GM12878 (cell line): Measurements from ENCODE around the gene UGT1A6. TPM values are rescaled to one million over a fixed set of nuclear protein-coding genes. Genes with fewer than 3 reads are reported as not detected.

ENCODE experiments used
- ATAC-seq: fragments of 200-7000 bp; cut with Tn5 transposase; 3 replicates; pipeline ENCODE4 v1.9.1; 2020; ENCODE audit warnings: mild to moderate bottlenecking, moderate library complexity
- BruUV-seq: library from RNA; stranded (reverse); fragments of 400-500 nt; replicated peaks from 2 replicates; lab custom pipeline; 2021; lab: Mats Ljungman, UMichigan
- CTCF ChIA-PET: fragments of 300-600 bp; sonication (Branson Sonifier 250); formaldehyde crosslinking; extraction: SDS; loops from one replicate; lab custom pipeline; 2021; ENCODE audit warnings: inconsistent platforms; lab: Yijun Ruan, JAX
- POLR2A ChIA-PET: fragments of 350-600 bp; formaldehyde crosslinking; extraction: SDS; loops from one replicate; lab custom pipeline; 2021; ENCODE audit warnings: inconsistent platforms; lab: Charles Lee
- RAD21 ChIA-PET: fragments of 300-600 bp; sonication (Branson Sonifier 250); formaldehyde crosslinking; loops from one replicate; lab custom pipeline; 2023; ENCODE audit warnings: antibody characterized with exemption; ENCODE audit not compliant: unreplicated experiment; lab: Charles Lee
- SMC1A ChIA-PET: fragments of 300-600 bp; sonication (Branson Sonifier 250); formaldehyde crosslinking; loops from one replicate; lab custom pipeline; 2023; ENCODE audit not compliant: unreplicated experiment, uncharacterized antibody; lab: Charles Lee
- DNase-seq: peaks from one replicate; pipeline ENCODE4 v3.0.0-alpha.2; 2011; ENCODE audit warnings: low read depth, low spot score
- FAIRE-seq: peaks from 3 replicates; lab custom pipeline; 2011; peaks lifted over from hg19 to GRCh38; lab: Jason Lieb, UNC
- H2AFZ ChIP-seq: 2 replicates; pipeline ENCODE4 v1.6.0; 2011; ENCODE audit warnings: low read depth, low read length, control low read depth; ENCODE audit not compliant: control insufficient read depth
- H3K27ac ChIP-seq: 2 replicates; pipeline ENCODE4 v1.5.1; 2011; ENCODE audit warnings: control low read depth; ENCODE audit not compliant: control insufficient read depth, insufficient read depth
- H3K27me3 ChIP-seq, 2 experiments: replicated peaks in 1 of 2; 2 replicates each; pipeline versions ENCODE4 v1.6.0 to v1.6.1; 2011; ENCODE audit warnings: low read length in 1 of 2; ENCODE audit not compliant: control insufficient read depth in 2 of 2, insufficient read depth in 2 of 2
- H3K36me3 ChIP-seq, 2 experiments: 2 replicates each; pipeline ENCODE4 v1.5.1; 2011; ENCODE audit warnings: low read length in 1 of 2; ENCODE audit not compliant: control insufficient read depth in 2 of 2, insufficient read depth in 2 of 2
- H3K4me1 ChIP-seq: 2 replicates; pipeline ENCODE4 v1.6.1; 2011; ENCODE audit warnings: mild to moderate bottlenecking, low read length, moderate library complexity, mixed read lengths; ENCODE audit not compliant: control insufficient read depth, insufficient read depth
- H3K4me2 ChIP-seq: 2 replicates; pipeline ENCODE4 v1.6.0; 2011; ENCODE audit warnings: control low read depth; ENCODE audit not compliant: control insufficient read depth, insufficient read depth
- H3K4me3 ChIP-seq: fragments of 200-600 bp; sonication (generic); 2 replicates; pipeline ENCODE4 v1.5.1; 2016
- H3K79me2 ChIP-seq: 2 replicates; pipeline ENCODE4 v1.6.0; 2011; ENCODE audit warnings: low read length; ENCODE audit not compliant: control insufficient read depth, insufficient read depth
- H3K9ac ChIP-seq: 2 replicates; pipeline ENCODE4 v1.8.0; 2011; ENCODE audit warnings: low read length, control low read depth, mixed read lengths; ENCODE audit not compliant: control insufficient read depth, insufficient read depth
- H3K9me3 ChIP-seq: replicated peaks from 3 replicates; pipeline ENCODE4 v1.5.1; 2011; ENCODE audit warnings: mild to moderate bottlenecking, low read length; ENCODE audit not compliant: control insufficient read depth, insufficient read depth
- H4K20me1 ChIP-seq: 2 replicates; pipeline ENCODE4 v1.6.0; 2011; ENCODE audit not compliant: control insufficient read depth, insufficient read depth
- CBFB ChIP-seq: IDR thresholded peaks from 2 replicates; pipeline ENCODE4 v1.6.1; 2016; ENCODE audit warnings: antibody characterized with exemption, low read depth
- CEBPB ChIP-seq, 2 experiments: fragments of 150-350 bp in 1 of 2; IDR thresholded peaks; 2 replicates each; pipeline ENCODE4 v1.6.1; 2012 to 2014; ENCODE audit warnings: low read depth in 2 of 2, low read length in 2 of 2, borderline replicate concordance in 1 of 2, inconsistent platforms in 1 of 2
- GATAD2B ChIP-seq: fragments of 450-650 bp; conservative IDR thresholded peaks from 2 replicates; pipeline ENCODE4 v1.6.1; 2017; ENCODE audit warnings: low read depth, mild to moderate bottlenecking, moderate library complexity
- KDM1A ChIP-seq: fragments of 200-600 bp; sonication (generic); IDR thresholded peaks from 2 replicates; pipeline ENCODE4 v1.6.1; 2016; ENCODE audit warnings: borderline replicate concordance
- MEF2A ChIP-seq: IDR thresholded peaks from 2 replicates; pipeline ENCODE4 v1.6.1; 2011; ENCODE audit warnings: low read depth, mild to moderate bottlenecking, low read length, moderate library complexity; ENCODE audit not compliant: insufficient read depth
- NFYB ChIP-seq: IDR thresholded peaks from 2 replicates; pipeline ENCODE4 v1.6.1; 2011; ENCODE audit warnings: low read depth, mild to moderate bottlenecking, low read length, improper control_type of control experiment, moderate library complexity; ENCODE audit not compliant: insufficient read depth
- POLR2AphosphoS2 ChIP-seq: IDR thresholded peaks from 2 replicates; pipeline ENCODE4 v1.6.1; 2011; ENCODE audit warnings: low read depth, mild to moderate bottlenecking, low read length, improper control_type of control experiment, moderate library complexity
- SIX5 ChIP-seq: IDR thresholded peaks from 2 replicates; pipeline ENCODE4 v1.6.1; 2011; ENCODE audit warnings: mild to moderate bottlenecking, low read depth, low read length, moderate library complexity; ENCODE audit not compliant: severe bottlenecking
- SMARCA5 ChIP-seq: fragments of 450-650 bp; IDR thresholded peaks from 2 replicates; pipeline ENCODE4 v1.6.1; 2017; ENCODE audit warnings: mild to moderate bottlenecking
- SPI1 ChIP-seq: IDR thresholded peaks from 2 replicates; pipeline ENCODE4 v1.6.1; 2011; ENCODE audit warnings: low read depth, mild to moderate bottlenecking, low read length, moderate library complexity, borderline replicate concordance; ENCODE audit not compliant: insufficient read depth
- STAT3 ChIP-seq: IDR thresholded peaks from 2 replicates; pipeline ENCODE4 v1.6.1; 2011; ENCODE audit warnings: low read depth, low read length, improper control_type of control experiment
- TARDBP ChIP-seq: IDR thresholded peaks from 2 replicates; pipeline ENCODE4 v1.6.1; 2016; ENCODE audit warnings: borderline replicate concordance
- YBX1 ChIP-seq: fragments of 450-650 bp; IDR thresholded peaks from 2 replicates; pipeline ENCODE4 v1.6.1; 2016; ENCODE audit warnings: antibody characterized with exemption
- ZNF622 ChIP-seq: fragments of 450-650 bp; IDR thresholded peaks from 2 replicates; pipeline ENCODE4 v1.6.1; 2017; ENCODE audit warnings: mild to moderate bottlenecking, inconsistent platforms
- WGBS: methylation state at CpG from one replicate; pipeline ENCODE4 v1.1.6; 2016; ENCODE audit warnings: low lambda C conversion rate; ENCODE audit not compliant: insufficient replicate concordance, insufficient coverage; ENCODE audit errors: missing lambda C conversion rate; 5-methylcytosine and 5-hydroxymethylcytosine counted together
- in situ Hi-C: fragments of 300-500 bp; cut with MboI; formaldehyde crosslinking; loops from 9 replicates; pipeline ENCODE4 v1.14.3; 2018; ENCODE audit warnings: mixed read lengths
- intact Hi-C: fragments of 100-400 bp; cut with micrococcal nuclease; formaldehyde crosslinking; loops from one replicate; pipeline ENCODE4 v1.14.2; 2022; ENCODE audit not compliant: unreplicated experiment
- polyA plus RNA-seq, 11 experiments: library from polyadenylated mRNA; depleted of rRNA in 4 of 11; unstranded in 6 of 11; stranded (reverse) in 5 of 11; fragments of >200 nt; fragmentation: Nextera tagmentation in 4 of 11; fragmentation: Illumina TruSeq in 1 of 11; extraction: Ambion mirVana in 4 of 11; extraction: Trizol in 1 of 11; gene quantifications; 1 replicate in 1 of 11; 2 replicates in 10 of 11; pipeline versions ENCODE4 v1.2.1 to v1.2.3, GENCODE V29; 2011 to 2016; ENCODE audit warnings: inconsistent platforms in 2 of 11, missing spikeins in 2 of 11, low read depth in 1 of 11
- total RNA-seq, 4 experiments: library from RNA; depleted of rRNA in 3 of 4; stranded (reverse); fragments of >200 nt in 3 of 4; fragmentation: Illumina TruSeq in 1 of 4; extraction: Trizol in 1 of 4; gene quantifications; 2 replicates each; pipeline versions ENCODE4 v1.2.1 to v1.2.3, GENCODE V29; 2013 to 2021
- TF ChIP-seq, protein P1 (sequence below): IDR thresholded peaks from 2 replicates; pipeline ENCODE4 v1.6.1; 2012; ENCODE audit warnings: low read depth, low read length, improper control_type of control experiment
- TF ChIP-seq, protein P2 (sequence below): fragments of 450-650 bp; formaldehyde crosslinking; IDR thresholded peaks from 2 replicates; pipeline ENCODE4 v1.5.0; 2022; ENCODE audit warnings: mild to moderate bottlenecking, missing genetic modification characterization
- TF ChIP-seq, protein P3 (sequence below): fragments of 450-650 bp; IDR thresholded peaks from 2 replicates; pipeline ENCODE4 v1.6.1; 2018; ENCODE audit warnings: borderline replicate concordance, mild to moderate bottlenecking; ENCODE audit not compliant: partially characterized antibody

Gene UGT1A6
- total and polyA plus RNA-seq, 10 of the 15 experiments (the other 5 are each of a cell fraction or from before 2014, with no cell fraction given): not detected

DNA sequence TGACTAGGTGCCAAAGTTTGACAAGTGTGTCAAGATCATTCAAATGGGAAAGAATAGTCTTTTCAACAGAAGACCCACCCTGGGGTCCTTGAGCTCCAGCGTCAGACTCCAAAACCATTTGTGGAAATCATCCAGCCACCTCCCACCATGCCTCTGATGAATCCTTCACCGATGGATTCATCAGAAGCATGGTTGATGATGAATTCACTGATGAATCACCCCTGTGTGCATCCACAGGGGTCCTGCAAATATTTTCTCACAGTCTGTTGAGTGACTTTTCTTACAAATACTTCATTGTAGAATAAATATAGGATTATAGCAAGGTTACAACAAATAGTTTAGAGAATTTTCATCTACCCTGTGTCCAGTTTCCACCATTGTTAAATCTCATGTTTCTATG is 16.6 kb upstream of the UGT1A6 start (continued):
- TF ChIP-seq, protein P1, sequence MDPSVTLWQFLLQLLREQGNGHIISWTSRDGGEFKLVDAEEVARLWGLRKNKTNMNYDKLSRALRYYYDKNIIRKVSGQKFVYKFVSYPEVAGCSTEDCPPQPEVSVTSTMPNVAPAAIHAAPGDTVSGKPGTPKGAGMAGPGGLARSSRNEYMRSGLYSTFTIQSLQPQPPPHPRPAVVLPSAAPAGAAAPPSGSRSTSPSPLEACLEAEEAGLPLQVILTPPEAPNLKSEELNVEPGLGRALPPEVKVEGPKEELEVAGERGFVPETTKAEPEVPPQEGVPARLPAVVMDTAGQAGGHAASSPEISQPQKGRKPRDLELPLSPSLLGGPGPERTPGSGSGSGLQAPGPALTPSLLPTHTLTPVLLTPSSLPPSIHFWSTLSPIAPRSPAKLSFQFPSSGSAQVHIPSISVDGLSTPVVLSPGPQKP: no peak

DNA sequence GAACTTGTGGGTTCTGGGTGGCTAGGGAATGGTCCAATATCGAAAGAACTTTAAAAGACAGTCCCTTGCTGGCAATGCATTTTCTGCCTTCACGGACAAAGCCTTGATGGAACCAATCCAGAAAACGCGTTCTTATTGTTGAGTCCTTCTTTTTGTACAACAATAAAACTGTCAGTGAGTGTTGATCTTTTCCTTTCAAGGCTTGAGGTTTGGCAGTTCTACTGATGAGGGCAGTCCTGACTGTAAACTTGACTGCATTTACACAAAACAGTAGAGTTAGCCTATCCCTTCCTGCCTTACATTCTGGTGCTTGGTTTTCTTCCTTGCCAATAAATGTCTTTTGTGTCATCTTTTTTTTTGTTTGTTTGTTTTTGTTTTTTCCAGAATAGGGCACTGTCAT is 13.5 kb upstream of the UGT1A6 start:
- H3K9ac ChIP-seq: no peak overlapping the region
- RAD21 ChIA-PET: no interaction called here
- no peaks in the 10 kb centered on the region for H3K36me3 ChIP-seq
- SMC1A ChIA-PET: no interaction called here
- H4K20me1 ChIP-seq: no peaks in the 10 kb centered on the region
- no peak overlapping the region for H2AFZ ChIP-seq
- POLR2A ChIA-PET: no interaction called here
- CTCF ChIA-PET: no interaction called here
- no peaks in the 10 kb centered on the region for H3K9me3 ChIP-seq
- DNase-seq (no peak), ATAC-seq (no peak), FAIRE-seq (no peak)
- H3K27me3 ChIP-seq: no peaks in the 10 kb centered on the region; a peak in 1 of 4 replicates
- 15% methylated on average over 4 of the region's 4 CpGs for WGBS
- in situ Hi-C loops (no loop called here), intact Hi-C loops (no loop called here)
- no peak overlapping the region for H3K4me2 ChIP-seq
- no peaks in the 10 kb centered on the region for H3K79me2 ChIP-seq
- BruUV-seq: no TSS peak
- no peaks in the 10 kb centered on the region for H3K4me1 ChIP-seq
- no peak overlapping the region for H3K4me3 ChIP-seq
- no peak overlapping the region for H3K27ac ChIP-seq
- TF ChIP-seq STAT3 (no peak), TARDBP (no peak), NFYB (no peak), SMARCA5 (no peak), SIX5 (no peak), CEBPB (IDR thresholded peaks at IDR 0.05; ENCODE audit: borderline replicate concordance in 1 of 2, low read depth in 2 of 2, low read length in 2 of 2) (no peak), ZNF622 (no peak), POLR2AphosphoS2 (no peak), CBFB (no peak), YBX1 (no peak), KDM1A (no peak), GATAD2B (no peak), SPI1 (no peak), MEF2A (no peak)
- TF ChIP-seq, protein P2, sequence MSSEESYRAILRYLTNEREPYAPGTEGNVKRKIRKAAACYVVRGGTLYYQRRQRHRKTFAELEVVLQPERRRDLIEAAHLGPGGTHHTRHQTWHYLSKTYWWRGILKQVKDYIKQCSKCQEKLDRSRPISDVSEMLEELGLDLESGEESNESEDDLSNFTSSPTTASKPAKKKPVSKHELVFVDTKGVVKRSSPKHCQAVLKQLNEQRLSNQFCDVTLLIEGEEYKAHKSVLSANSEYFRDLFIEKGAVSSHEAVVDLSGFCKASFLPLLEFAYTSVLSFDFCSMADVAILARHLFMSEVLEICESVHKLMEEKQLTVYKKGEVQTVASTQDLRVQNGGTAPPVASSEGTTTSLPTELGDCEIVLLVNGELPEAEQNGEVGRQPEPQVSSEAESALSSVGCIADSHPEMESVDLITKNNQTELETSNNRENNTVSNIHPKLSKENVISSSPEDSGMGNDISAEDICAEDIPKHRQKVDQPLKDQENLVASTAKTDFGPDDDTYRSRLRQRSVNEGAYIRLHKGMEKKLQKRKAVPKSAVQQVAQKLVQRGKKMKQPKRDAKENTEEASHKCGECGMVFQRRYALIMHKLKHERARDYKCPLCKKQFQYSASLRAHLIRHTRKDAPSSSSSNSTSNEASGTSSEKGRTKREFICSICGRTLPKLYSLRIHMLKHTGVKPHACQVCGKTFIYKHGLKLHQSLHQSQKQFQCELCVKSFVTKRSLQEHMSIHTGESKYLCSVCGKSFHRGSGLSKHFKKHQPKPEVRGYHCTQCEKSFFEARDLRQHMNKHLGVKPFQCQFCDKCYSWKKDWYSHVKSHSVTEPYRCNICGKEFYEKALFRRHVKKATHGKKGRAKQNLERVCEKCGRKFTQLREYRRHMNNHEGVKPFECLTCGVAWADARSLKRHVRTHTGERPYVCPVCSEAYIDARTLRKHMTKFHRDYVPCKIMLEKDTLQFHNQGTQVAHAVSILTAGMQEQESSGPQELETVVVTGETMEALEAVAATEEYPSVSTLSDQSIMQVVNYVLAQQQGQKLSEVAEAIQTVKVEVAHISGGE (CRISPR knock-in tag): no peak
- TF ChIP-seq, protein P3, sequence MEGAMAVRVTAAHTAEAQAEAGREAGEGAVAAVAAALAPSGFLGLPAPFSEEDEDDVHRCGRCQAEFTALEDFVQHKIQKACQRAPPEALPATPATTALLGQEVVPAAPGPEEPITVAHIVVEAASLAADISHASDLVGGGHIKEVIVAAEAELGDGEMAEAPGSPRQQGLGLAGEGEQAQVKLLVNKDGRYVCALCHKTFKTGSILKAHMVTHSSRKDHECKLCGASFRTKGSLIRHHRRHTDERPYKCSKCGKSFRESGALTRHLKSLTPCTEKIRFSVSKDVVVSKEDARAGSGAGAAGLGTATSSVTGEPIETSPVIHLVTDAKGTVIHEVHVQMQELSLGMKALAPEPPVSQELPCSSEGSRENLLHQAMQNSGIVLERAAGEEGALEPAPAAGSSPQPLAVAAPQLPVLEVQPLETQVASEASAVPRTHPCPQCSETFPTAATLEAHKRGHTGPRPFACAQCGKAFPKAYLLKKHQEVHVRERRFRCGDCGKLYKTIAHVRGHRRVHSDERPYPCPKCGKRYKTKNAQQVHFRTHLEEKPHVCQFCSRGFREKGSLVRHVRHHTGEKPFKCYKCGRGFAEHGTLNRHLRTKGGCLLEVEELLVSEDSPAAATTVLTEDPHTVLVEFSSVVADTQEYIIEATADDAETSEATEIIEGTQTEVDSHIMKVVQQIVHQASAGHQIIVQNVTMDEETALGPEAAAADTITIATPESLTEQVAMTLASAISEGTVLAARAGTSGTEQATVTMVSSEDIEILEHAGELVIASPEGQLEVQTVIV: no peak
